ENCODE data around the gene TP63.

- TF ChIP-seq CTCF (conservative IDR thresholded peaks at IDR 0.05; ENCODE audit: low read depth, low read length) (no peak), EZH2 (IDR thresholded peaks at IDR 0.05; ENCODE audit: borderline replicate concordance, low read depth, low read length, poor library complexity, severe bottlenecking) (no peak)
These were observed 8.6 kb upstream of the TP63 start for GRCh38 chr3:189622629-189623028.
